HG03571 (cell line): ENCODE measurements around the gene MRGPRF.
"Not testable (repeated sequence)": the region's sequence is repeated elsewhere in the genome, so short reads cannot be mapped to it uniquely, and the experiment has no call there.

Experiments
- ATAC-seq: cut with Tn5 transposase; IDR thresholded peaks from one replicate; pipeline ENCODE4 v1.9.1; 2021; ENCODE audit not compliant: unreplicated experiment

The MRGPRF gene

DNA sequence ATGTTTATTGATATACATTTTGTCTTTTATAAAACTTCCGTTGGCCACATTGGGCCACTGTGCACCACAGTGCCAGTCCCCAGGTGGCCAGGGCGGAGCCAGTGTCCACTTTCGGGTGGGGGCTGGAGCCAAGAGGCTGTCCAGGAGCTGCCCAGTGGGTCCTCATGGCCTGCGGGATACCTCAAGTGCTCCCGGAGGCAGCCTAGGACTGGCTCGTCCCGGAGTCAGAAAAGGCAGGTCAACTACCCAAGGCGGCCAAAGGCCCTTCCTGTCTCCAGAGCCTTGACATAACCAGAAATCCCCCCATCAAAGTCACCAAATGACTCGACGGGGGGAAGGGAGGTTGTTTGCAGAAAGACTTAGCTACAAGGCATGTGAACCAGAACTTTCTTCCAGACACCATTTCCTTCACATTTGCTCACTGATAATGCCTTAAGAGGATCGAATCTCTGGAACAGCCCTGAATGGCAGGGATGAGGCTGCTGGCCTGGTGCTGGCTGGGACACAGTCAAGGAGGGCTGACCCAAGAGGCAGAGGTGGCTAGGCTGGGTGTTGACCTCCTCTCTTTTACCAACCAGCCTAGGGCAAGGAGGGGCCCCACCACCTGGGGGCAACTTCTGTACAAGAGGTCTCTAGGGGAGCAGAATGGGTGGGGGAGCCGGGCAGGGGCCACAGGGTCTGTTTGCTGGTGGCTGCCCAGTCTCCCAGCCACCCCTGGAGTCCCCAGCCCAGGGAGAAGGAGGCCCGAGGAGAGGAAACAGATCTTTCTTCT, 8.4 kb downstream of the MRGPRF start:
- ATAC-seq, result no peak

DNA sequence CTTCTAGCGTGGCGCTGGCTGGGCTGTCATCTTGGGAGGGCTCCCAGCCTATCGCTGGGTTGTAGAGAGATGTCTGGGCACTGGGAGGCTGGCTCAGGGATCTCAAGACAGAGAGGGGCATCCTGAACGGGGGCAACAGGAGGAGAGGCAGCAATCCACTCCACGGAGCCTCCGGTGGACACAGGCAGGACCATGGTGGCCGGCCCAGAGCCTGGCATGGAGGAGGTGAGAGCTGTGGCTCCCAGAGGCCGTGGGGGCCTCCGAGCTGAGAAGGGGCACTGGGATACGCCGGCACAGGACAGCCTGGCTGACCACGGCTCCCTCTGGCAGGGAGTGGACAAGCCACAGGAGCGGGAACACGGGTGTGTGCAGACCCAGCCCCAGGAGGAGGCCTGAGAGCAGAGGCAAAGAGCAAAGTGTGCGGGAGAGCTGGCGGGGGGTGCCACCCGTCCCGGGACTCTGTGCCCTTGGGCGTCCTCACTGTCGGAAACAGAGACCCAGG, 9.1 kb downstream of the MRGPRF start:
- ATAC-seq, result no peak

DNA sequence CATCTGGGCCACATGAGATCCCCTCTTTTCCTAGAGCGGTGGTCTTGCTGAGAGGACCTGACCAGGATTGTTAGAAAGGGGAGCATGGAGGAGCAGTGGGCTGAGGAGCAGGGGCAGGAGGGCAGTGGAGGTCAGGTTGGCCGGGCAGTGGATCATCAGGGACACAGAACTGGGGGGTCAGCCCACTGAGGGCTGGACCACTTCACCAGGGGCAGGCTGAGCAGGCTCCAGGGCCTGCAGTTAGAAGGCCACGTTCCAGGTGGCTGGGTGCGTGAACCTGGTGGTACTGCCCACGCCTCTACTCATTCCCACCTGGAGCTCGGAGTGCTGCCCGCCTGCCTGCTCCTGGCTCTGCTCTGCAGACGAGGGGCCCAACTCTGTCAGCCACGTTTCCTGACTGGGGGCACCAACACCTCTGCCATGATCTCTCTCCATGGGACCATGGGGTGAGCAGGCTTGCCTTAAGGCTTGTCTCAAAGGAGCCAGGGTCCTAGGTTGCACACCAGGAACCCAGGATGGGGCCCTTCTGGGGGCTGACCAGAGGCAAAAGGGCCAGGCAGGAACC, 9.7 kb downstream of the MRGPRF start:
- ATAC-seq, result no peak

DNA sequence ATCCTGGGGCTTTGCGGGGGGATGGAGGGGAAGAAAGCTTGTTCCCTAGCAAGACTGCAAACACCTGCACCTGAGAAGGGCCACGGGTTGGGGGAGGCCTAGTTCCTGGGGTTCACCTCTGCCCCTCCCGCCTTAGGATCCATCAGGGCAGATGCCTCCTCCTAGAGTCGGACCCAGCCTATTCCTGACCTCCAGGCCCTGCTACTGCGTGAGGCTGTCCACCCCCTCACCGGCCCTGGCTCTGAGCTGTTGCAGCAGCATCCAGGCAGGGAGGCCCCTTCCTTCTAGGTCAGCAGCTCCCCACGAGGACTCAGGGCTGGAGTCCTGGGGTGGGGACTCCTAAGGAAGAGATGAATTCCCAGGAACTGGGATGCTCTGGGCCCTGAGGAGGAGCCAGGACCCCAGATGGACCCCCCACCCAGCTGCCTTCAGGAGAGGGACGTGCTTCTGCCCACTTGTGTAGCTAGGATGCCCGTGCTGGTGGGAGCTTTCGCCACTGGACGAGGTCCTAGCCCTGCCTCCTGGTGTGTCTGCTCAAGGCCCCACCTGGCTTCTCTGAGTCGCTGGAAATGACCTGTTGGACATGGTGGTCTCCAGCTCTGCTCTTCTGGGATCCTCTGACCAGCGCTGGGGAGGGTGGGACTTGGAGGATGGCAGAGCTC, 10.3 kb downstream of the MRGPRF start:
- ATAC-seq, result no peak

DNA sequence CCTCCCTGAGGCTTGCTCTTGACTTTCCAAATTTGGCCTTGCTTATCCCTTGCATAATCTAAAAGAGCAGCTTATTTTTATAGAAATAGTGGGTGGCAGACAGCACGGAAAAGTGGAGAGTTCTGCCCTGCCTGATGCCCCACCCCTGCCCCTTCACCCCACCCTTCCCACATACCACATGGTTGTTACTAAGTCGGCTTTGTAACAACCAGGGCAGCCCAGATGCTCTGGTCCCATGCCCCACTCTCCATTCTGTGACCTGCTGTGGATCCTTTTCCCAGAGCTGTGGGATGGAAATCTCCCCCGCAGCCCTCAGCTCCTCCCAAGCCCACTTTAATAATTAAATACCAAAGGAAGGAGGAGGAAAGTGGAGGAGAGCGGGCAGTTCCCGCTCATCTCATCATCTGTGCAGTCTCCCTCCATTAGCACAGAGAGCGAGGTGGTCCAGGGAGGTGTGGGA, 10.9 kb downstream of the MRGPRF start:
- ATAC-seq, result no peak

DNA sequence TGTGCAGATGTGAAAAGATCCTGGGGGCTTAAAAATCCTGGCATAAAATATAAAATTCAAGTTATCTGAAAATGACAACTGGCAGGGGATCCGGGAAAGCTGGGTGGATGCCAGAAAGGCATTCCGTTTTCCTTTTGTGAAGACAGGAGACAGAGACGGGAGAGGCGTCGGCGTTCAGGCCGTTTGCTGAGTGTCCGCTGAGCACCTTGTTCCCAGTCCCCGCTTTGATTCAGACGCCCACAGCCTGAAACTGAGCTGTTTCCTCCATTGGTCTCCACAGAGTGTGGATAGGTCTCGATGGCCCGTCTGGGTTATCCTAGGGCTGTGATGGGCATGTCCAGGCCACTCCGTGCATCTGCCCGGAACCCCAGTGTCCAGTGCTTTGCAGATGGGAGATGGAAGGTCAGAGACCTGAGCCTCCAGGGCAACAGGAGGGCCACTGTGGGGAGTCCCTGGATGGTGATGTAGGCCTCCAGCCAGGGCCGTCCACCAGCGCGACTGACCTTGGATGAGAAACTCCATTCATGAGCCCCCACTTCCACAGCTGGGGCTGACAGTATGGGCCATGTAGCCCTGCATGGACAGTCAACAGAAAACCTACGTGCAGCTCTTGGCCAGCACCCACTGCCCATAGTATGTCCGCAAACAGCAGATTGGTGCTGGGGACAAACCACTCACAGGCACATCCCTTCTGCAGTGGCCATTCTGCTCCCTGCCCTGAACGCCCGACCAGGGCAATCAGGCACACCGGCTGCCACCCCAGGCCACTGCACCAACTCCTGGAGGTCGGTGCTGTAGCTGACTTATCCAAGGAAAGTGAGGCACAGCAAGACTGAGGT, 11.6 kb downstream of the MRGPRF start:
- ATAC-seq, result no peak

DNA sequence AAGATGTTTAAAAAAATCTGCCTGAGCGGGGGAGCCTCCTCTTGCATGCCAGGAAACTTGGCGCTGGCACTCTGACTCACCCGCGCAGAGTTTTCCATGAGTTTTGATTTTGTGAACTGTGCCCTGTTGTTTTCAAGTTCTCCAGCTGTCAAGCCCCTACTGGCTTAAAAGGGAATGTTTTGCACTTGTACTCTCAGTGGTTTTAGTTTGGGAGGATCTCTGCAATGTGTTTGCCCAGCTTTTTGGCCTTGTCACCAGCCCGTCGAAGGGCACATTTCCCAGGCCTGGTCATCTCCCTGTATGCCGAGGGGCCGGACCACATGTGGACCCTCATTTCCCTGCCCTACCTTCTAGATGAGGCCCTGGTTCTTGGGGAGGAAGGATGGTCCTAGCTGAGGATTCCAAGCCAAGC, 12.2 kb downstream of the MRGPRF start:
- no peak for ATAC-seq

DNA sequence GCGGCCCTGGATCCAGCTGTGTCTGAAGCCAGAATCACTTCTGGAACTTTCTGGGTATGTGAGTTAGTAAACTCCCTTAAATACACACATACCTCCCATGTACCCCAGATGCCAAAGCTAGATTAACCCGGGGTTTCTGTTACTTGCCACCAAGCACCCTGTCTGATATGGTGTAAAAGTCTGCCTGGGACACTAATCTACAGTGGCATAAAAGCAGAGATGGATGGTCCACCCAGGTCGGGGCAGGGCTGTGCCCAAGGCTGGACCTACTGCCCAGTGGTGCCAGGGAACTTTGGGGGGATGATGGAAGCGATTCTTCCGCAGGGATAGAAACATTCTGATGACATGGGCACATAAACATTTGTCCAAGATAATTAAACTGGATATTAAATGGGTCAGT, 12.7 kb downstream of the MRGPRF start:
- no peak for ATAC-seq

DNA sequence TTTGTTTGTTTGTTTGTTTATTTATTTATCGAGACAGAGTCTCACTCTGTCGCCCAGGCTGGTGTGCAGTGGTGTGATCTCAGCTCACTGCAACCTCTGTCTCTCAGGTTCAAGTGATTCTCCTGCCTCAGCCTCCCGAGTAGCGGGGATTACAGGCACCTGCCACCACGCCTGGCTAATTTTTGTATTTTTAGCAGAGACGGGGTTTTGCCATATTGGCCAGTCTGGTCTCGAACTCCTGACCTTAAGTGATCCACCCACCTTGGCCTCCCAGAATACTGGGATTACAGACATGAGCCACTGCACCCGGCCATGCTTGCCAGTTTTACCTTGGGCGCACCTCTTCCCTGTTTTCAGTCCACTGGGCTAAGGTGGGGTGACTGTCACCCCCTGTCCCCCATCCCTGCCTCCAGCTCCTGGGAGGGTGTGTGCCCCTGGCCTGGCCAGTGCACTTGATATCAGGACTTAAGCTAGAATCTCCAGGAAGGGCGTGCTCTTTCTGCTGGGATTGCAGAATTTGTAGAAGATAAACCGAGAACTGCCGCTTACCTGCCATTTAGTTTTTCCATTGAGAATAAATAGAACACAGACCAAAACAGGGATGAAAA, 13.2 kb downstream of the MRGPRF start:
- not testable (repeated sequence) for ATAC-seq

DNA sequence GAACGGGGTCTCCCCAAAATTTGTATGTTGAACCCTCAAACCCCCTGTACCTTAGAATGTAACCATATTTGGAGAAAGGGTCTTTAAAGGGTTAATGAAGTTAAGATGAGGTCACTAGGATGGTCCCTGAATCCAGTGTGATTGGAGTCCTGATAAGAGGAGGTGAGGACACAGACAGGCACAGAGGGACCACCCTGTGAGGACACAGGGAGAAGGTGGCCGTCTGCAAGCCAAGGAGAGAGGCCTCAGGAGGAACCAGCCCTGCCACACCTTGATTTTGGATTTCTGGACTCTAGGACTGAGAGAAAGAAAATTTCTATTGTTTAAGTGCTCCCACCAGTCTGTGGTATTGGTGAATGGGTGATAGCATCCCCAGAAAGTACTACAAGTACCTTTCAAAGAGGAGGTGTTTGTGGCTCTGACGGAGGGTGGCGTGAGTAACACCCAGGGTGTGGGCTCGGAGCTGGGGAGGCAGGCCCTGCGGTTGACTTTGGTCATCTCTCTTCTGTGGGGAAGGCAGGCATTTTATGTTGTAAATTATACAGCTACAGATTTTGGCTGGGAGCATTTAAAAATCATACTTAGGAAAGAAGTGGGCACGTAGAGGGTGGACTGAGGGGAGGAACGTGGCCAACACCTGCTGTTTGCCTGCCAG, 13.8 kb downstream of the MRGPRF start:
- no peak for ATAC-seq

DNA sequence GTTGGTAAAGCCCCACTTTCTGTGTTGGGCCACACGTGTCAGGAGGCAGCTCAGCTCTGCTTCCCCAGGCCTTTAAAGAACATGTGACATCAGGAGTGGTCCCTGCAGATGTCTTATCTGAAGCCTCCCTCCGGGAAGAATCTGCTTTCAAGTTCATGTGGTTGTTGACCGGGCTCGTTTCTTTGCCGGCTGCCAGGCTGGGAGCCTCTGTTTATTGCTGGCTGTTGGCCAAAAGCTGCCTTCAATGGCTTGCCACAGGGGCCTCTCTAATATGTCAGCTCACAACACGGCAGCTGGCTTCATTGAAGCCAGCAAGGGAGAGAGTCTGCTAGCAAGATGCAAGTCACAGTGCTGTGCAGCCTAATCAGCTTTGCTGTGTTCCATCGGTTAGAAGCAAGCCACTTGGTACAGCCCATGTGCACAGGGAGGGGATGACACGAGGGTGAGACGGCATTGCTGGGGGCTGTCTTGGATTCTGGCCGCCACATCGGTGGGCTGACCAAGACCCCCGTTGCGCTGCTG, 14.6 kb downstream of the MRGPRF start:
- no peak for ATAC-seq

DNA sequence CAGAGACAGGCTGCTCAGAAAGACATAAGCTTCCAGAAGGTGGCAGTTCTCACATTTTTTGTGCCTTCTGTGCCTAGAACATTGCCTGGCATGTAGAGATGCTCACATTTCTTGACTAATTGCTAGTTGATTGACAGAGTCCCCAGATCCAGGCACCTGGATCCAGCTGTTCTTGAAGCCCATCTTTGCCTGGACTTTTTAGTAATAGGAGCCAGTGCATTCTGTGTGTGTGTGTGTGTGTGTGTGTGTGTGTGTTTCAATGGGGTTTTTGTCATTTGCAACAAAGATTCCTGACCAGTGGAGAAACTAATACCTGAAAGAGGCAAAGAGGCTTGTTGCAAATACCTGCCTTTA, 15.1 kb downstream of the MRGPRF start:
- no peak for ATAC-seq

DNA sequence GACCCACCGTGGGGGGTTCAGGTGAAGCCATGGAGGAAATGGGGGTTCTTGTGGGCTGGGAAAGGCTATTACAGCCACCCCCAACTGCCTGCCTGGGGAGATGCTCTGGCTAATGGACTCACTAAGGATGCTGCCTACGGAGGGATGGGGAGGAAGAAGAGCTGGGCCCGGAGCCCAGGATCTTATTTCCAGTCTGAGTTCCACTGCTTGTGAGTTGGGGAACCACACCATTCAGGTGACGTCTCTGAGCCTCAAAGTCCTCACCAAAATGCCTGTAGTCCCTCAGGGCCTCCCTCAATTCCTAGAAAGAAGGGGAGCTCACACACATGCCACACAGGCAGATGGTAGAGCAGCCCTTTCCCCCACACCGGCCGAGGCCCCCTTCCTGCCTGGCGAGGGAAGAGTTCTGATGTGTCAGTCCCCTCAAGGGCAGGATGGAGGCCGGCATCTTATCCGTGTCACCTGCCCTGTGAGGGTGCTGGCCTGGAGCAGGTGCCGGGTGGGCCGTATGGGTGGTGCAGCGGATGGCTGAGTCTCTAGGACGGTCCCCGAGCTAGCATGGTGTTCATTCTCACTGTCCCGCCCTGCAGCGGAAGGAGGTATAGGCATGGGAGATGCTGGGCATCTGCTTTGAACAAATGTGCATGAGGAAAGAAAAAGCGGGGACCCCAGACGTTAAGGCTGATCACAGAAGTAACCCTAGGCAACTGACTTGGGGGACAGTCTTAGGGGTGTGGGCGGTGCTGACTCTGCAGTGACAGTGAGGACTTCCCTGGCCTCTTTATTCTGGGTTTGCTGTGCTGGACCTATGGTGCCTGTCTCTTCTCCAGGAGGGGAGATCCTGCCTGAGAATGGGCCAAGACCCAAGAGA, 15.7 kb downstream of the MRGPRF start:
- ATAC-seq, result no peak

DNA sequence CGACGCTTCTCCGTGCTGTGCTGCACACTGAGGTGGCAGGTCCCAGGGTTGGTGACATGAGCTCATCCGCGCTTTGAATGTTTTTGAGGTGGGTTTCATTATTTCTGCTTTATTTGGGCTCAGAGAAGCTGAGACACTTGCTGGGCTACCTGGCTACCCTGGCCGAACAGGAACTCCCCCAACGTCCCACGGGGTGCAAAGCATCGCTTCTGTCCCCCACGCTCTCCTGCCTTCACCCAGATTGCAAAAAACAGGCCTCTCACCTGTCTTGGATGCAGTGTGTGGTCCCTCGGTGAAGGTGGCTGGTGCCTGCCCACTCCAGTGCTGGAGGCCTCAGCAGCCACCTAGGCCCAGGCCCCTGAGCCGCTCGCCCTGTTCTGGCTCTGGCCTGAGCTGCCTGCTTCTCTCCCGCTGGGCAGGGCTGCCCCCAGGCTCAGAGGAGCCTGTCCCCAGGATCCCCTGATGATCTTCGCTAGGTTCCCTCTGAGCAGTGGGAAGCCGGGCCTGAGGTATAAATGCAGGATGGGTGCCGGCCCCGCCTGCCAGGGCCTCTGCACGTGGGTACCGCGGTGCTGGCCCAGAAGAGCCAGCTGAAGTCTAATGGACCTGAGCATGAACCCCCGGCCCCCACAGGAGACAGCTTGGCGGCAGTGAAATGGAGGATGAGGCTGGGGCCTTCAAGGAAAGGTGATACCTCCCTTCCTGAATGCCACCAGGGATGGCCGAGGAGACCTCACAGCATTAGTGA, 16.5 kb downstream of the MRGPRF start:
- ATAC-seq, result no peak

DNA sequence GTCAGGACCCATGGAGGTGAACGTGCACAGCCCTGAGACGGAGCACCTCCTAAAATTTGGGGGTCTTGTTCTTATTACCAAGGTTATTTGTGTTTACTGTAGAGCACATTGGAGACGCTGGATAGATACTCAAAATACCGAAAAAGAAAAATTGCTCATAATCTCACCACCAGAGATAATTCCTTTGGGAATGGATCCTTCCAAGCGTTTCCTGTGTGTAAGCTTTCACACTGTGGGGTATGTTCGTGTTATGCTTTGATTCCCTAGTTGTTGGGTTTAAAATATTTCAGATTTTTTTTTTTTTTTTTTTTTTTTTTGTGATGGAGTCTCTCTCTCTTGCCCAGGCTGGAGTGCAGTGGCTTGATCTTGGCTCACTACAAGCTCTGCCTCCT, 18.2 kb downstream of the MRGPRF start:
- ATAC-seq, result no peak

DNA sequence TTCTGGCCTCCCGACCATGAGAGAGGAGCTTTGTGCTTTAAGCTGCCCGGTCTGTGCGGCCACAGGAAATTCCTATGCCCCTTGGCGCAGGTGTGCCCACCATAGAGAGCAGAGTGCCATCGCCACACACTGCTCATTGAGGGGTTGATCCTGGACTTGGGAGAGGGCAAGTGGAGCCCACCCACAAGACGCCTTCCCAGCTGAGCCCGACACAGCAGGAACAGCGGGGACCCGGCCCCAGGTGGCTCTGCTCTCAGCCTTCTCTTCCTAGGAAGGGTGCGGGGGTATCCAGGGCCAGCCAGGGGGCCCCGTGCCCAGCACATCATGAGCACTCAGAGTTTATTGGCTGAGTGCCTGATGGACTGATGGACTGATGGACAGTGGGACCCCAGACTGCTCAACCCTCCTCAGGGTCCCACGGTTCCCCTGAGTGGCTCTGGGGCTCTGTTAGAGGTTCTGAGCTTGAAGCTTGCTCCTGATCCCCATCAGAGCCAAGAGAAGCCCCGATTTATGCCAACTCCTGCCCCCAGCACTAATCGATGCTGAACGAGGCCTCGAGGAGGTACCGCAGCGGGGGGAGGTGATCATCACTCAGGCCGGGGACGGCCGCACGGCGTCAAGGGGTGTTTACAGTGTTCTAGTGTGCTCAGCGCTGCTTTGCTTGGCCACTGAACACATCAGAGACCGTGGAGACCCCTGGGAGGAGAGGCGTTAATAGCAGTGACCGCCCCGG, 18.7 kb downstream of the MRGPRF start:
- no peak for ATAC-seq

DNA sequence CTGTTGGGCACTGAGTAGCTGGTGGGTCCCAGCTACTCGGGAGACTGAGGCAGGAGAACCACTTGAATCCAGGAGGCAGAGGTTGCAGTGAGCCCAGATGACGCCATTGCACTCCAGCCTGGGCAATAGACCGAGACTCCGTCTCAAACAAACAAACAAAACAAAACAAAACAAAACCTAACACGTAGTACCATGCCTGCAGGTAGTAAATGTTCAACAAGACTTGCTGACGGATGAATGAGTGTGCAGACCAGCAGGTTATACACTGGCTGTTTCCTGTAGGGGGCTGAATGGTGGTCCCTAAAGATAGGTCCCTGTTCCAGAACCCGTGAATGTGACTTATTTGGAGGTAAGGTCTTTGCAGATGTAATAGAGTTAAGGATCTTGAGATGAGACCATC, 19.5 kb downstream of the MRGPRF start:
- no peak for ATAC-seq

DNA sequence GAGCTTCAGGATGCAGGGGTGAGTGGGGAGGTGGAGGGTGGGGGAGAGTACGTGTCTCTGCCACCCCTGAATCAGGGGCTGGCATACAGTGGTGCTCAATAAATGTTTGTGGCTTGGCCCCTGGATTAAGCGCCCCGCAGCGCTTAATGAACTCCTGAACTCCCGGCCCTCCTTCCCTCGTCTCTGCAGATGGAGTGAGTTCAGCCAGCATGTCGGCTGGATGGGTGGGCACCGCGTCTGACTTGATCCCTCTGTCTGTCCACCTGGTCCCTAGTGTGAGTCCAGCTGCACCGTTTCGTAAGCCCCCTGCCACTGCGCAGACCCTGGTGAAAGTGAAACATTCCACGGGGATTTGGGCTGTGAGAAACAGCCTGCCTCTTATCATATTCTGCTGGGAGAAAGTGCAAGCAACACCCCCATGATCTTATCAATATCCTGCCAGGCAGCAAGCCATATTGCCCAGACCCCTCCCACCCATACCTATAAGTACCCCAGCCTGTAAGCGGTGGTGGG, 20.2 kb downstream of the MRGPRF start:
- ATAC-seq, result no peak
